Vagina (tissue), 2 donors: ENCODE data around the gene B4GALNT3.

Experiments used
- POLR2A ChIP-seq, 2 donors: fragments of 450-650 bp; IDR thresholded peaks; one replicate each; pipeline ENCODE4 v1.6.1; 2017; ENCODE audit warnings: antibody characterized with exemption in 2 of 2, mild to moderate bottlenecking in 2 of 2, moderate library complexity in 2 of 2
- POLR2AphosphoS5 ChIP-seq, 2 donors: sonication (generic); formaldehyde crosslinking; IDR thresholded peaks; one replicate each; pipeline ENCODE4 v1.9.0; 2017; ENCODE audit warnings: antibody characterized with exemption in 2 of 2, mild to moderate bottlenecking in 2 of 2, low read depth in 1 of 2; ENCODE audit not compliant: insufficient read depth in 1 of 2
- TF ChIP-seq, protein P1 (sequence below), 3 experiments: fragments of 450-650 bp in 2 of 3; fragments of 200-600 bp in 1 of 3; sonication (generic) in 1 of 3; IDR thresholded peaks; one replicate each; pipeline ENCODE4 v1.5.1; 2017 to 2019; ENCODE audit warnings: antibody characterized with exemption in 3 of 3, mild to moderate bottlenecking in 2 of 3, moderate library complexity in 2 of 3

DNA sequence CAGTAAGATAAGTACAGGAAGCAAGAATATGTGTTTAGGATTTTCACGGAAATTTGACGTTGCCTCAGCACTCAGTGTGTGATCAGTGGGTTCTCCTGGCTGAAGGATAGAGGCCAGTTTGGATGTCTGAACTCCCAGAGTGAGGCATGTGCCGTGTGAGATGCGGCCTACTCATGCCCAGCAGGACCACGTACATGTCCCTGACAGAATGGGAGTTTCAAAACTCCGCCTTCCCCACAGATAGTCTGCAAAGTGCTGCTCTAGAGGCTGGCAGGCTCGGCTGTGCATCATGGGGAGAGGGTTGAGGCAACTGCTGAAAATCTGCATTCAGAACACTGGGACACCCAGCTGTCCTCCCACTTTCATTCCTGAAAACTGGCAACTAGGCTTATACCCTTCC, 145.2 kb downstream of the B4GALNT3 start:
- TF ChIP-seq, protein P1, sequence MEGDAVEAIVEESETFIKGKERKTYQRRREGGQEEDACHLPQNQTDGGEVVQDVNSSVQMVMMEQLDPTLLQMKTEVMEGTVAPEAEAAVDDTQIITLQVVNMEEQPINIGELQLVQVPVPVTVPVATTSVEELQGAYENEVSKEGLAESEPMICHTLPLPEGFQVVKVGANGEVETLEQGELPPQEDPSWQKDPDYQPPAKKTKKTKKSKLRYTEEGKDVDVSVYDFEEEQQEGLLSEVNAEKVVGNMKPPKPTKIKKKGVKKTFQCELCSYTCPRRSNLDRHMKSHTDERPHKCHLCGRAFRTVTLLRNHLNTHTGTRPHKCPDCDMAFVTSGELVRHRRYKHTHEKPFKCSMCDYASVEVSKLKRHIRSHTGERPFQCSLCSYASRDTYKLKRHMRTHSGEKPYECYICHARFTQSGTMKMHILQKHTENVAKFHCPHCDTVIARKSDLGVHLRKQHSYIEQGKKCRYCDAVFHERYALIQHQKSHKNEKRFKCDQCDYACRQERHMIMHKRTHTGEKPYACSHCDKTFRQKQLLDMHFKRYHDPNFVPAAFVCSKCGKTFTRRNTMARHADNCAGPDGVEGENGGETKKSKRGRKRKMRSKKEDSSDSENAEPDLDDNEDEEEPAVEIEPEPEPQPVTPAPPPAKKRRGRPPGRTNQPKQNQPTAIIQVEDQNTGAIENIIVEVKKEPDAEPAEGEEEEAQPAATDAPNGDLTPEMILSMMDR (IDR thresholded peaks at IDR 0.05): no peak
- TF ChIP-seq POLR2A (IDR thresholded peaks at IDR 0.05) (no peak), POLR2AphosphoS5 (IDR thresholded peaks at IDR 0.05; ENCODE audit: insufficient read depth in 1 of 2, low read depth in 1 of 2) (no peak)
